HG02763 (cell line): ENCODE data around the gene PPEF1.

Source experiments
- ATAC-seq: cut with Tn5 transposase; IDR thresholded peaks from one replicate; pipeline ENCODE4 v1.9.1; 2021; ENCODE audit warnings: mild to moderate bottlenecking, moderate library complexity; ENCODE audit not compliant: unreplicated experiment

The PPEF1 gene

GRCh38 chrX:18875256-18875878, 167.9 kb downstream of the PPEF1 start:
- no peak for ATAC-seq

GRCh38 chrX:18877469-18877868, 170.0 kb downstream of the PPEF1 start:
- no peak for ATAC-seq
